Measurements from ENCODE around the gene PANX1.

The PANX1 gene

DNA sequence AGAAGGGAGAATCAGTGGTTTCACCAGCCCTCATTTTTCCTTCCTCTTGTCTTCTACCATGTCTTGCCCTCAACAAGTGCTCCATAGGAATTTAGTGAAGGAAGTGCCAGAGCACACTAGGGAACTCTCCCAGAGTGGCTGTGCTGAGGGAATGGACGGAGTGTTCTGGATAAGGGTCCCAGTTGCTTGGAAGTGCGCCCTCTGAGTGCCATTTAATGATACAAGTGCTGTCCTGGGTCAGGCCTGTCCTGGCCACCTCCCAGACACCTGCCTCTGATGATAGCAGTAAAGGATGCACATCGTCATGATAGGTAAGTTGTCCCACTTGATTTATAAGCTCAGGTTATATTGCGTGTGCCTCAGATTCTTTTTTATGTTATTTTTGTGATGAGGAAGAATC is 5.1 kb downstream of the PANX1 start:
- no peak overlapping the region for H3K4me3 ChIP-seq (replicated peaks; ENCODE audit: low read depth, low read length)
- H3K36me3 ChIP-seq (ENCODE audit: control insufficient read depth, insufficient read depth, low read length) = no peaks in the 10 kb centered on the region
- H3K27me3 ChIP-seq (replicated peaks; ENCODE audit: control insufficient read depth, insufficient read depth, low read length) = no peaks in the 10 kb centered on the region
- TF ChIP-seq, protein P1, sequence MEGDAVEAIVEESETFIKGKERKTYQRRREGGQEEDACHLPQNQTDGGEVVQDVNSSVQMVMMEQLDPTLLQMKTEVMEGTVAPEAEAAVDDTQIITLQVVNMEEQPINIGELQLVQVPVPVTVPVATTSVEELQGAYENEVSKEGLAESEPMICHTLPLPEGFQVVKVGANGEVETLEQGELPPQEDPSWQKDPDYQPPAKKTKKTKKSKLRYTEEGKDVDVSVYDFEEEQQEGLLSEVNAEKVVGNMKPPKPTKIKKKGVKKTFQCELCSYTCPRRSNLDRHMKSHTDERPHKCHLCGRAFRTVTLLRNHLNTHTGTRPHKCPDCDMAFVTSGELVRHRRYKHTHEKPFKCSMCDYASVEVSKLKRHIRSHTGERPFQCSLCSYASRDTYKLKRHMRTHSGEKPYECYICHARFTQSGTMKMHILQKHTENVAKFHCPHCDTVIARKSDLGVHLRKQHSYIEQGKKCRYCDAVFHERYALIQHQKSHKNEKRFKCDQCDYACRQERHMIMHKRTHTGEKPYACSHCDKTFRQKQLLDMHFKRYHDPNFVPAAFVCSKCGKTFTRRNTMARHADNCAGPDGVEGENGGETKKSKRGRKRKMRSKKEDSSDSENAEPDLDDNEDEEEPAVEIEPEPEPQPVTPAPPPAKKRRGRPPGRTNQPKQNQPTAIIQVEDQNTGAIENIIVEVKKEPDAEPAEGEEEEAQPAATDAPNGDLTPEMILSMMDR (IDR thresholded peaks at IDR 0.05; ENCODE audit: insufficient read depth, low read length, poor library complexity, severe bottlenecking) = no peak
- no peak for DNase-seq (ENCODE audit: extremely low read depth, insufficient read length)

DNA sequence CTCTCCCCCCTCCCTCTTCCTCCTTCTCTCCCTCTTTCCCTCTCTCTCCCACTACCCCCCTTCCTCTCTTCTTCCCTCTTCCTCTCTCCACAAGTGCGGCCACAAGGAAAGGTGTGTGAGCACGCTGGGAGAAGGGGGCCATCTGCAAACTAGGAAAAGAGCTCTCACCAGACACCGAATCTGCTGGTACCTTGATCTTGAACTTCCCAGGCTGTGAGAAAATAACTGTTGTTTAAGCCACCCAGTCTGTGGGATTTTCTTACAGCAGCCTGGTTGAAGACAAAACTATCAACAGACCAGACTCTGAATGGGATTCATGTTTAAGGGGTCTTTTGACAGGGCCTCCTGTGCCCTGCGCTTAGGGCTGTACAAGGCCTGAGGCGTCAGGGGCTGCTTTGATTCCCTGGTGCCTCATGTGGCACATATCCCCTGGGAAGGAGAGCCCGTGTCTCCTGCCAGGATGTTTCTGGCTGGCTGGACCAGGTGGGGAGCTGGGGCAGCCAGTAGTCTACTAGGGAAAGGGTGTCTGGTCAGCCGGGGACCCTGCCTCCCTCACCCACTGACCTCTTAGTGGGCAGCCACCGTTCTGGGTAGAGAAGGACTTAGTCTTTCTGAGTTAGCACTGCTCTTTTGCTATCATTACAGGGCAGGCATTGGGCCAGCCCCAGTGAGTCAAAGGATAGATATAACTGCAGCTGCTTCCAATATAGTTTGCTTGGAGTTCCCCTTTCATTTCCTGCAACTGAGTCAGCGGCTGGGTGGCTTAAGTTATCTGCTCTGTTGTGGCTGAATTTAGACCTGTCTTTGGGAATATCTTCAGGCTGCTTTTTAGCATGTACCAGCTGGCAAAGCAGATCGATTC is 6.2 kb downstream of the PANX1 start:
- Histone ChIP-seq H3K27me3 (replicated peaks; ENCODE audit: control insufficient read depth, insufficient read depth, low read length) (no peaks in the 10 kb centered on the region), H3K4me3 (replicated peaks; ENCODE audit: low read depth, low read length) (no peak overlapping the region), H3K36me3 (ENCODE audit: control insufficient read depth, insufficient read depth, low read length) (no peaks in the 10 kb centered on the region)
- no peak for DNase-seq (ENCODE audit: extremely low read depth, insufficient read length)
- TF ChIP-seq, protein P1 (IDR thresholded peaks at IDR 0.05; ENCODE audit: insufficient read depth, low read length, poor library complexity, severe bottlenecking) = no peak

DNA sequence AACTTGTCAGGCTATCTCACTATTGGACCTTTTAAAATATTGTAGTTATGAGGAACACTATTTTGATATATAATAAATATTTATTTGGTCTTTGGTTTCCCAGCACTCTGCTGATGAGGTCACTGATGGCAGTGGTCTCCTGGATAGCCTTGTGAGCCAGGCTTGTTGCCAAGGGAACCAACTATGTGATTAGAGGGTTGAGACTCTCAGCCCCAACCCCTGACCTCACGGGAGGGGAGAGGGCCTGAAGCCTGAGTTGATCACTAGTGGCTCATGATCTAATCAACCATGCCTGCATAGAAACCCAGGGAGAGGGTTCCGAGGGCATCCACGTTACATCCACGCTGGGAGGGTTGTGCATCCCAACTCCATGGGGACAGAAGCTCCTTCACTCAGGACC is 10.8 kb downstream of the PANX1 start:
- no peak overlapping the region for H3K4me3 ChIP-seq (replicated peaks; ENCODE audit: low read depth, low read length)
- H3K27me3 ChIP-seq (replicated peaks; ENCODE audit: control insufficient read depth, insufficient read depth, low read length) = no peaks in the 10 kb centered on the region
- no peaks in the 10 kb centered on the region for H3K36me3 ChIP-seq (ENCODE audit: control insufficient read depth, insufficient read depth, low read length)
- no peak for DNase-seq (ENCODE audit: extremely low read depth, insufficient read length)
- TF ChIP-seq, protein P1 (IDR thresholded peaks at IDR 0.05; ENCODE audit: insufficient read depth, low read length, poor library complexity, severe bottlenecking) = no peak

DNA sequence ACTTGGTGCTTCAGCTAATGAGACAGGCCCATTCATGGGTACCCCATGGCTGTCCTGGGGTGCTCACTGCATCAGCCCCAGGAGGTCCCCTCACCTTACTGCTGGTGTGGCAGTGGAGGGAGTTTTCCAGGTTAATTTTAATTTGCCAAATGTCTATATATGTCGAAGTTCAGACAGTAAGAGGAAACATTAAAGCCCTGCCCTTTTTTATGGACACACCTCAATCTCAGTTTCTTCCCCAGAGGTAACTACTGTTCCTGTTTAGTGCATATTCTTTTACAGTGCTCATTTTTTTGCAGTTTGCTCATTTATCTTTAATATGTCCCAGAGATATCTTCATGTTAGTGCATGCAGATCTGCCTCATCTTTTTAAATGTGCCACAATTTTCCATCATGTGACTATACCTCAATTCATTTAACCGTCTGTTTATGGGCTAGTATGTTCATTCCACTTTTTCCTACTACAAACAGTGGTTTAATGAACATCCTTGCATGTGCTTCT is 11.6 kb downstream of the PANX1 start:
- TF ChIP-seq, protein P1 (IDR thresholded peaks at IDR 0.05; ENCODE audit: insufficient read depth, low read length, poor library complexity, severe bottlenecking) = no peak
- no peaks in the 10 kb centered on the region for H3K36me3 ChIP-seq (ENCODE audit: control insufficient read depth, insufficient read depth, low read length)
- H3K27me3 ChIP-seq (replicated peaks; ENCODE audit: control insufficient read depth, insufficient read depth, low read length) = no peaks in the 10 kb centered on the region
- no peak overlapping the region for H3K4me3 ChIP-seq (replicated peaks; ENCODE audit: low read depth, low read length)
- DNase-seq (ENCODE audit: extremely low read depth, insufficient read length) = no peak

DNA sequence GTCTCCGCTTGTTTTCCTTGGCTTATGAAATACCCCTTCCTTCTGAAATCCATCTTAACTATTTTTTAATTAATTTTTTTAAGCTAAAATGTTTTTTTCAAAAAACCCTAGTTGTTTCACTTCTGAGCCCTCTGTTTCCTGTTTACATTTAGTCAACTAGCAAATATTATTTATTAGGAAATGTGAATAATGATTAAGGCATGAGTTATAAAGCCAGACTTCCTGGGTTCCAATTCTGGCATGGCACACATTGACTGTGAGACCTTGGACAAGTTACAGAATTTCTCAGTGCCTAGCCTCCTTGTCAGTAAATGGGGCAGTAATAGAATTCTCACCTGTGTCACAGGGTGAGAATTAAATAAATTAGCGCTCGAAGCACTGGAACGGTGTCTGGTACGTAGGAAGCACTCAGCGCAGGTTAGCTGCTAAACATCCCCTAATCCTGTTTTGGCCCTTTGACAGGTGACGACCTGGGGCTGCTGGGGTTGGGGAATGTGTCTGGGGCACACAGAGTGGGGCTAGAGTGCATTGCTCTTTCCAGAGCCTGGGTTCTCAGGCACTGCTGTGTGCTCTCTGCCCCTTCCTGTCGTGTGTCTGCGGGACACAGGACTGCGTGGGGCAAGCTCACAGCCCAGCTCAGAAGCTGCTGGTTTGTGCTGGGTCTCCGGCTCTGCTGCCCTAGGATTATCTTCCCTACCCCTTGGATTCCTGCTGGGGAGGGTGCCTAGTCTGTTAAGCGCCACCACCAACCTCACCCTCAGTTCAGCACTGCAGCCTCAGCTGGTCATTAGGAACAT is 13.1 kb downstream of the PANX1 start:
- no peaks in the 10 kb centered on the region for H3K27me3 ChIP-seq (replicated peaks; ENCODE audit: control insufficient read depth, insufficient read depth, low read length)
- no peak for DNase-seq (ENCODE audit: extremely low read depth, insufficient read length)
- TF ChIP-seq, protein P1 (IDR thresholded peaks at IDR 0.05; ENCODE audit: insufficient read depth, low read length, poor library complexity, severe bottlenecking) = no peak
- no peaks in the 10 kb centered on the region for H3K36me3 ChIP-seq (ENCODE audit: control insufficient read depth, insufficient read depth, low read length)
- H3K4me3 ChIP-seq (replicated peaks; ENCODE audit: low read depth, low read length) = no peak overlapping the region

Data from GM06990 (cell line).